Gastroesophageal sphincter (tissue), 4 donors: Measurements from ENCODE around the gene CHST3. TPM values are rescaled to one million over a fixed set of nuclear protein-coding genes. Genes with fewer than 3 reads are reported as not detected.

Source experiments
- ATAC-seq: fragments of 150-250 bp; one replicate; pipeline ENCODE4 v1.9.1; 2016; ENCODE audit warnings: mild to moderate bottlenecking, moderate library complexity
- H3K27ac ChIP-seq, 4 donors: fragments of 200-600 bp; sonication (generic) in 3 of 4; 1 replicate in 3 of 4; 2 replicates in 1 of 4; pipeline ENCODE4 v1.5.1; 2016 to 2019
- H3K27me3 ChIP-seq: fragments of 200-600 bp; sonication (generic); one replicate; pipeline ENCODE4 v1.5.1; 2019
- H3K36me3 ChIP-seq, 2 donors: fragments of 200-600 bp; sonication (generic); one replicate each; pipeline ENCODE4 v1.5.1; 2019; ENCODE audit warnings: control low read depth in 1 of 2
- H3K4me1 ChIP-seq, 3 donors: fragments of 200-600 bp; sonication (generic); 1 replicate in 2 of 3; 2 replicates in 1 of 3; pipeline ENCODE4 v1.5.1; 2016 to 2019; ENCODE audit warnings: control low read depth in 2 of 3
- H3K4me3 ChIP-seq, 2 donors: fragments of 200-600 bp; sonication (generic); one replicate each; pipeline ENCODE4 v1.5.1; 2019; ENCODE audit warnings: mild to moderate bottlenecking in 1 of 2, moderate library complexity in 1 of 2
- H3K9me3 ChIP-seq, 3 donors: fragments of 200-600 bp; sonication (generic); one replicate each; pipeline ENCODE4 v1.5.1; 2017 to 2019; ENCODE audit warnings: control low read depth in 2 of 3
- EP300 ChIP-seq: sonication (generic); formaldehyde crosslinking; IDR thresholded peaks from one replicate; pipeline ENCODE4 v1.6.1; 2017; ENCODE audit warnings: antibody characterized with exemption, mild to moderate bottlenecking
- POLR2A ChIP-seq, 2 donors: fragments of 450-650 bp; IDR thresholded peaks; one replicate each; pipeline ENCODE4 v1.6.1; 2017; ENCODE audit warnings: antibody characterized with exemption in 2 of 2, mild to moderate bottlenecking in 2 of 2, moderate library complexity in 1 of 2
- POLR2AphosphoS5 ChIP-seq: sonication (generic); formaldehyde crosslinking; IDR thresholded peaks from one replicate; pipeline ENCODE4 v1.6.1; 2017; ENCODE audit warnings: antibody characterized with exemption
- WGBS, 2 donors: methylation state at CpG; one replicate each; pipeline ENCODE4 v1.1.5; 2018; ENCODE audit warnings: low coverage in 1 of 2; 5-methylcytosine and 5-hydroxymethylcytosine counted together
- total RNA-seq, 4 donors: library from RNA; depleted of rRNA; stranded (reverse); fragments of >200 nt; gene quantifications; one replicate each; pipeline ENCODE4 v1.1.0, GENCODE V29; 2016
- TF ChIP-seq, protein P1 (sequence below), 4 experiments: fragments of 200-600 bp in 2 of 4; fragments of 450-650 bp in 2 of 4; sonication (generic) in 1 of 4; IDR thresholded peaks; one replicate each; pipeline ENCODE4 v1.5.1; 2017 to 2019; ENCODE audit warnings: antibody characterized with exemption in 4 of 4, mild to moderate bottlenecking in 2 of 4, moderate library complexity in 2 of 4

CHST3 gene
- total RNA-seq, 4 donors from 2014 or later = 31.8 to 48.0 (median 37.3) TPM

DNA sequence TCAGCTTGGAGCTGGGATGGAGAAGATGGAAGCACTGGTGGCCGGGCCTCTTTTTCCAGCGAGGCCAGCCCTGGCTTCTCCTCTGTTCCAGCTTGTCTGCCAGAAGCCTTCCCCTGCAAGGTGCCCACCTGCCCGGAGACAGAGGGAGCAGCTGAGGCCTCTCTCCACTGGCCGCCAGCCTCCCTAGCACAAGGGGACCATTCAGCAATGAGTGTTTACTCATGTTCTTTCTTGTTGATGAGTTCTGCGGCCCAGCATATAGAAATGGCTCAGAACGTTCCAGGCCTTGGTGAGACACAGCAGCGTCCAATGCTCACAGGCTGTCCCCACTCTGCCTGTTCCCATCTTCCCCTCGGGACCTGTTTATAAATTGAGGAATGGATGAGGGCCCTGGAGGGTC is 47.3 kb downstream of the CHST3 start:
- H3K9me3 ChIP-seq = no peaks in the 10 kb centered on the region
- H3K4me1 ChIP-seq = peaks cover 10 to 100% (median 38%) of the 10 kb centered on the region in 3 donors
- TF ChIP-seq, protein P1, sequence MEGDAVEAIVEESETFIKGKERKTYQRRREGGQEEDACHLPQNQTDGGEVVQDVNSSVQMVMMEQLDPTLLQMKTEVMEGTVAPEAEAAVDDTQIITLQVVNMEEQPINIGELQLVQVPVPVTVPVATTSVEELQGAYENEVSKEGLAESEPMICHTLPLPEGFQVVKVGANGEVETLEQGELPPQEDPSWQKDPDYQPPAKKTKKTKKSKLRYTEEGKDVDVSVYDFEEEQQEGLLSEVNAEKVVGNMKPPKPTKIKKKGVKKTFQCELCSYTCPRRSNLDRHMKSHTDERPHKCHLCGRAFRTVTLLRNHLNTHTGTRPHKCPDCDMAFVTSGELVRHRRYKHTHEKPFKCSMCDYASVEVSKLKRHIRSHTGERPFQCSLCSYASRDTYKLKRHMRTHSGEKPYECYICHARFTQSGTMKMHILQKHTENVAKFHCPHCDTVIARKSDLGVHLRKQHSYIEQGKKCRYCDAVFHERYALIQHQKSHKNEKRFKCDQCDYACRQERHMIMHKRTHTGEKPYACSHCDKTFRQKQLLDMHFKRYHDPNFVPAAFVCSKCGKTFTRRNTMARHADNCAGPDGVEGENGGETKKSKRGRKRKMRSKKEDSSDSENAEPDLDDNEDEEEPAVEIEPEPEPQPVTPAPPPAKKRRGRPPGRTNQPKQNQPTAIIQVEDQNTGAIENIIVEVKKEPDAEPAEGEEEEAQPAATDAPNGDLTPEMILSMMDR (IDR thresholded peaks at IDR 0.05) = no peak
- TF ChIP-seq EP300 (no peak), POLR2AphosphoS5 (no peak), POLR2A (IDR thresholded peaks at IDR 0.05) (no peak)
- peaks cover 0 to 29% of the 10 kb centered on the region in 2 donors for H3K36me3 ChIP-seq
- no peaks in the 10 kb centered on the region for H3K27me3 ChIP-seq
- ATAC-seq = no peak
- WGBS, 2 donors = 89 to 100% methylated on average over 1 to 5 of the region's 8 CpGs
- no peak overlapping the region for H3K4me3 ChIP-seq
- H3K27ac ChIP-seq = peak overlapping the region in 3 of 4 donors; percentile 92 to 97 (median 94)

- 76 to 95% methylated on average over 3 of the region's 7 CpGs for WGBS, 2 donors
- ATAC-seq = no peak
- H3K36me3 ChIP-seq = peaks cover 0 to 23% of the 10 kb centered on the region in 2 donors
- no peaks in the 10 kb centered on the region for H3K27me3 ChIP-seq
- H3K9me3 ChIP-seq = no peaks in the 10 kb centered on the region
- H3K27ac ChIP-seq = peak overlapping the region in 3 of 4 donors; percentile 92 to 97 (median 94)
- TF ChIP-seq EP300 = no peak
- peaks cover 10 to 100% (median 33%) of the 10 kb centered on the region in 3 donors for H3K4me1 ChIP-seq
- no peak overlapping the region for H3K4me3 ChIP-seq
Measured at GRCh38 chr10:72011976-72012512, 47.8 kb downstream of the CHST3 start.

- H3K36me3 ChIP-seq = peaks cover 0 to 16% of the 10 kb centered on the region in 2 donors
- TF ChIP-seq, protein P1 (IDR thresholded peaks at IDR 0.05) = no peak
- TF ChIP-seq EP300 = no peak
- no peak for TF ChIP-seq POLR2A (IDR thresholded peaks at IDR 0.05)
- TF ChIP-seq POLR2AphosphoS5 = no peak
- peaks cover 10 to 100% (median 29%) of the 10 kb centered on the region in 3 donors for H3K4me1 ChIP-seq
- no peaks in the 10 kb centered on the region for H3K9me3 ChIP-seq
- no peak for ATAC-seq
- no peaks in the 10 kb centered on the region for H3K27me3 ChIP-seq
- no peak overlapping the region for H3K4me3 ChIP-seq
- H3K27ac ChIP-seq = peak overlapping the region in 2 of 4 donors; percentile 92 to 94
- 80 to 81% methylated on average over 3 to 5 of the region's 7 CpGs for WGBS, 2 donors
Measured at GRCh38 chr10:72012796-72013195, 48.6 kb downstream of the CHST3 start.

GRCh38 chr10:72013202-72013945 is 49.2 kb downstream of the CHST3 start:
- WGBS, 2 donors = 81% methylated on average over 6 to 10 of the region's 13 CpGs
- Histone ChIP-seq H3K27me3 (no peaks in the 10 kb centered on the region), H3K36me3 (peaks cover 0 to 10% of the 10 kb centered on the region in 2 donors), H3K27ac (peak overlapping the region in 2 of 4 donors; percentile 2 to 94), H3K4me3 (no peak overlapping the region), H3K9me3 (no peaks in the 10 kb centered on the region), H3K4me1 (peaks cover 8 to 99% (median 27%) of the 10 kb centered on the region in 3 donors)
- TF ChIP-seq, protein P1 (IDR thresholded peaks at IDR 0.05) = no peak
- TF ChIP-seq POLR2A (IDR thresholded peaks at IDR 0.05) (no peak), POLR2AphosphoS5 (no peak), EP300 (no peak)
- ATAC-seq = no peak

GRCh38 chr10:72014197-72014596 is 50.0 kb downstream of the CHST3 start:
- peaks cover 3 to 90% (median 18%) of the 10 kb centered on the region in 3 donors for H3K4me1 ChIP-seq

More at GRCh38 chr10:72014197-72014596, 50.0 kb downstream of the CHST3 start:
- H3K4me3 ChIP-seq = no peak overlapping the region
- H3K9me3 ChIP-seq = no peaks in the 10 kb centered on the region
- peaks cover 0 to 6% of the 10 kb centered on the region in 2 donors for H3K36me3 ChIP-seq
- ATAC-seq = no peak
- peak overlapping the region in 3 of 4 donors; percentile 9 to 38 (median 18) for H3K27ac ChIP-seq
- no peak for TF ChIP-seq POLR2AphosphoS5
- TF ChIP-seq POLR2A (IDR thresholded peaks at IDR 0.05) = no peak
- TF ChIP-seq, protein P1 (IDR thresholded peaks at IDR 0.05) = no peak
- no peak for TF ChIP-seq EP300
- no peaks in the 10 kb centered on the region for H3K27me3 ChIP-seq
- 71% methylated on average over 2 of the region's 2 CpGs; no CpG with 5 or more reads in 1 of the 2 donors for WGBS, 2 donors
